Right renal pelvis (tissue), 4 donors: ENCODE data around the gene C1QTNF6. TPM values are rescaled to one million over a fixed set of nuclear protein-coding genes. Genes with fewer than 3 reads are reported as not detected.
"Not testable (repeated sequence)": the region's sequence is repeated elsewhere in the genome, so short reads cannot be mapped to it uniquely, and the experiment has no call there.

Experiments
- DNase-seq, 4 donors: peaks; one replicate each; pipeline ENCODE4 v3.0.0-alpha.2; 2013; ENCODE audit warnings: low read depth in 4 of 4, low spot score in 3 of 4, missing footprints in 1 of 4
- polyA plus RNA-seq, 4 donors: library from polyadenylated mRNA; unstranded; fragments of 120-200 nt; gene quantifications; one replicate each; pipeline ENCODE4 v1.2.1, GENCODE V29; 2013; ENCODE audit not compliant: insufficient read length in 4 of 4

The C1QTNF6 gene
- polyA plus RNA-seq, 4 donors, result 29.9 to 33.2 (median 31.9) TPM

GRCh38 chr22:37208401-37209139 is 20.5 kb upstream of the C1QTNF6 start:
- DNase-seq, result no peak

- no peak for DNase-seq
Measured at GRCh38 chr22:37207981-37208380, 19.9 kb upstream of the C1QTNF6 start.

GRCh38 chr22:37206841-37207821 is 19.1 kb upstream of the C1QTNF6 start:
- no peak for DNase-seq

- no peak for DNase-seq
Measured at GRCh38 chr22:37206118-37206840, 18.2 kb upstream of the C1QTNF6 start.

- DNase-seq, result no peak
Measured at GRCh38 chr22:37205046-37205445, 17.0 kb upstream of the C1QTNF6 start.

- DNase-seq, result no peak
Measured at GRCh38 chr22:37204045-37204655, 16.1 kb upstream of the C1QTNF6 start.

GRCh38 chr22:37203354-37204044 is 15.5 kb upstream of the C1QTNF6 start:
- DNase-seq, result no peak

GRCh38 chr22:37202716-37203115 is 14.7 kb upstream of the C1QTNF6 start:
- no peak for DNase-seq

- no peak for DNase-seq
Measured at GRCh38 chr22:37202001-37202555, 14.0 kb upstream of the C1QTNF6 start.

- DNase-seq, result not testable (repeated sequence)
Measured at GRCh38 chr22:37201443-37201820, 13.4 kb upstream of the C1QTNF6 start.

- no peak for DNase-seq
Measured at GRCh38 chr22:37199760-37200108, 11.7 kb upstream of the C1QTNF6 start.

GRCh38 chr22:37199103-37199759 is 11.2 kb upstream of the C1QTNF6 start:
- DNase-seq, result peak; percentile 97 to 99 (median 98)

GRCh38 chr22:37198258-37199102 is 10.4 kb upstream of the C1QTNF6 start:
- DNase-seq, result peak in 1 of 4 donors; percentile 67

- DNase-seq, result no peak
Measured at GRCh38 chr22:37197451-37198257, 9.6 kb upstream of the C1QTNF6 start.

GRCh38 chr22:37196539-37197450 is 8.7 kb upstream of the C1QTNF6 start:
- DNase-seq, result no peak

GRCh38 chr22:37195921-37196320 is 7.9 kb upstream of the C1QTNF6 start:
- no peak for DNase-seq
